Measurements from ENCODE around the gene ZNF385D.

- TF ChIP-seq, protein P1, sequence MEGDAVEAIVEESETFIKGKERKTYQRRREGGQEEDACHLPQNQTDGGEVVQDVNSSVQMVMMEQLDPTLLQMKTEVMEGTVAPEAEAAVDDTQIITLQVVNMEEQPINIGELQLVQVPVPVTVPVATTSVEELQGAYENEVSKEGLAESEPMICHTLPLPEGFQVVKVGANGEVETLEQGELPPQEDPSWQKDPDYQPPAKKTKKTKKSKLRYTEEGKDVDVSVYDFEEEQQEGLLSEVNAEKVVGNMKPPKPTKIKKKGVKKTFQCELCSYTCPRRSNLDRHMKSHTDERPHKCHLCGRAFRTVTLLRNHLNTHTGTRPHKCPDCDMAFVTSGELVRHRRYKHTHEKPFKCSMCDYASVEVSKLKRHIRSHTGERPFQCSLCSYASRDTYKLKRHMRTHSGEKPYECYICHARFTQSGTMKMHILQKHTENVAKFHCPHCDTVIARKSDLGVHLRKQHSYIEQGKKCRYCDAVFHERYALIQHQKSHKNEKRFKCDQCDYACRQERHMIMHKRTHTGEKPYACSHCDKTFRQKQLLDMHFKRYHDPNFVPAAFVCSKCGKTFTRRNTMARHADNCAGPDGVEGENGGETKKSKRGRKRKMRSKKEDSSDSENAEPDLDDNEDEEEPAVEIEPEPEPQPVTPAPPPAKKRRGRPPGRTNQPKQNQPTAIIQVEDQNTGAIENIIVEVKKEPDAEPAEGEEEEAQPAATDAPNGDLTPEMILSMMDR (IDR thresholded peaks at IDR 0.05): no peak
- no peak for TF ChIP-seq POLR2A (IDR thresholded peaks at IDR 0.05)
Measured at GRCh38 chr3:21436835-21437234, 314.2 kb downstream of the ZNF385D start.
